GM18868 (cell line): ENCODE measurements around the gene G6PD.

ENCODE experiments used
- ATAC-seq: cut with Tn5 transposase; IDR thresholded peaks from one replicate; pipeline ENCODE4 v1.9.1; 2021; ENCODE audit warnings: mild to moderate bottlenecking, moderate library complexity; ENCODE audit not compliant: unreplicated experiment

Gene G6PD

DNA sequence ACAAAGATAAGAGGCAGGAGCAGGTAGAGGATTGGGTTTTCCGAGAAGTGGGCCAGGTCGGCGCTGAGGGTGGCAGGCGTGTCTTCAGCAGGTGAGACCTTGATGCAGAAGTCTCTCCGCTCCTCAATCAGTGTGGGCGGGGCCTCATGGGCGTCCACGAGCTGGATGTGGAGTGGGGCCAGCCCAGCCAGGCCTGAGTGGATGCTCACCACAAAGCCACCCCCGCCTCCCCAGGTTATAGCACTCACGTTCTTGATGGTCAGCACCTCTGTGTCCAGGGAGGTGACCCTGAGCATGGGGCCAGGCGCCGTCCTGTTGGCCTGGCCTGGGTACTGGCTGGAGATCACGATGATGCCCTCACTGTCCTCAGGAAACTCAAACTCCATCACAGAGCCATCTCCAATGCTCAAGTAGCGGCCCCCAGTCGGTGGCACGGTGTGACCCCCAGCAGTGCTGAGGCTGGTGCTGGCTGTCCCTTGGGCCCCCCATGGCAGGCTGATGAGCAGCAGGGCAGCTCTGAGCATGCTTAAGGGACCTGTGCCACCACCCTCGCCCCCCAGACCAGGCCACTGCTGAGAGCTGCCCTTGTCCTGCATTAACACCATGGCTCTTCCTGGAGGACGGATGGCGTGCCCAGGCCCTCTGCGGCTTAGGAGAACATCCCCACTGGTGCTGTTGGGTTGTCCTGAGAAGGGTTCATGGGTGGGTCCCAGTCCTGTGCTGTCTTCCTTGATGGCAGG lies 58.1 kb downstream of the G6PD start:
- no peak for ATAC-seq

DNA sequence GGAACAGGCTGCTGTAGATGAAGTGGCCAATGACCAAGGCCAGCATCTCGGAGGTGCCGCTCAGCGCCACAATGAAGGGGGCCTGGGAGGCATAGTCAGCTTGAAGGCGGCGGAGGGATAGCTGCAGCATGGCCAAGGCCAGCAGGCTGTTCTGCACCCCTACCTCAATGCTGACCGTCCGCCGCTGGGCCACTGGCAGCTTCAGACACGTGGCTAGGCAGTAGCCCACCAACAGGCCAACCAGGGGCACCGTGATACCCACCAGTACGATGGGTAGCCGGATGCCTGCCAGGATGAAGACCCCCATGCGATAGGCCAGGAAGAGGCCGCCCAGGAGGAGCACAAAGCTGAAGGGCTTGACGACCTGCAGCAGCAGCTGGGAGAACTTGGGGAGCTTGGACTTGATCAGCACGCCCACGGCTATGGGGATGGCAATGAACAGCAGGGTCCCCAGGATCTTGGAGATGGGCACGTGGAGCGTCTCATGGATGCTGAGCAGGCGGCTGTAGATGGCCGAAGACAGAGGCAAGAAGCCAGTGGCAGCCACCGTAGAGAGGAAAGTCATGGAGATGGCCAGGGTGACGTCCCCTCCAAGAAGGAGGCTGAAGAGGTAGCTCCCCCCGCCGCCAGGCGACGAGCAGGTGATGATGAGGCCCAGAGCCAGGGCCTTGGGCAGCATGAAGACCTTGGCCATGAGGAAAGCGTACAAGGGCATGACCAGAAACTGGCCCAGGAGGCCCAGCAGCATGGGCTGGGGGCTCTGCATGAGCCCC lies 58.9 kb downstream of the G6PD start:
- ATAC-seq, result no peak

DNA sequence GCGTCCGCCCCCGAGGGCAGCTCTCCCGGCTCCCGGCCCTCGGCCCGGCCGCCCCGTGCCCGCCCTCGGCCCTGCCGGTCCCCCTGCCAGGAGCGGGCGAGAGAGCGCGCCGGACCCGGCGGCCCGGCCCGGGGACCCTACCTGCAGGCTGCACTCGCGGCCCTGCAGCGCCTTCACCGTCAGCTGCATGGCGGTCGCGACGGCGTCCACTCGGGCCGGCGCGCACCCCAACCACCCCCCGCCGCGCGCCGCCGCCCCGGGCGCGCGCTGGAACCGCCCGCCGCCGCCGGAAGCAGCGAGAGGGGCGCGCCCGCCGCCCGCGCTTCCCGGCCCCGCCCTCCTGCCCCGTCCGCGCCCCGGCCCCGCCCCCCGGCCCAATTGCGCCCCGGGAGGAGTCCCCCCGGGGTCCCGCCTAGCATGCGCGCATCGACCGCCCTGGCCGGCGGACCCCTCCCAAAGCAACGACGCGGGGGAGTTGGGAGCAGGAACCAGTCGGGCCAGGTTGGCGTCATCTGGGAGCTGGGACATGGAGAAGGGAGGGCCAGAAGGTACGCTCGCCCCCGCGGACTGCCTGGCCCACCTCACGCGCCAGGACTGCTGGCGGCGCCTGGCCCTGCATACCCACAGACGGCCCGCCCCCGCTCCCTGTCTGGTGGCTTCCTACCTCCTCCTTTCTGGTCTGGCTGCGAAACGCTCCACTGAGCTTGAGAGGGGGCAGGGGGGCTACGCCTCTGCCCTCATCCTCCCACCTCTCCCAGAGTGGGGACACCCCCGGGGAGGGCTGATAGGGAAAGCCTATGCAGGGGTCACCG lies 60.0 kb downstream of the G6PD start, which contains the start of gene UBL4A:
UBL4A (minus strand) TSS at position 220 of the 812 bp plus-strand sequence; CDS start at position 189, 31 bp downstream.
- peak; percentile 29 for ATAC-seq

DNA sequence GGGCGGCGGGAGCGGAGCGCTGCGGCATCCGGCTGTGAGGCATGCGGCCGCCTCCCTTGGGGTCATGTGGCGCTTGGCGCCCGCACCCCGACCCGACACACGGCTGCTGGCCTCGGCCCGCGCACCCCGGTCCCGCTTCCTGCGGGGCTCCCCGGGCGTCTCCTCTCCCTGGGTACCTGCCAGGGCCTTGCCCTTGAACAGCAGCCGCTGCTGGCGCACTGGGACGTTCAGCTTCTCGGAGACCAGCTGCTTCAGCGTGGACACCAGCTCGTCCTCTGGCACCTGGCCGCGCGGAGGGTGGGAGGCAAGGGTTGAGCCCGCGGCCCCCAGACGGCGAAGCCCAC lies 60.6 kb downstream of the G6PD start:
- no peak for ATAC-seq

DNA sequence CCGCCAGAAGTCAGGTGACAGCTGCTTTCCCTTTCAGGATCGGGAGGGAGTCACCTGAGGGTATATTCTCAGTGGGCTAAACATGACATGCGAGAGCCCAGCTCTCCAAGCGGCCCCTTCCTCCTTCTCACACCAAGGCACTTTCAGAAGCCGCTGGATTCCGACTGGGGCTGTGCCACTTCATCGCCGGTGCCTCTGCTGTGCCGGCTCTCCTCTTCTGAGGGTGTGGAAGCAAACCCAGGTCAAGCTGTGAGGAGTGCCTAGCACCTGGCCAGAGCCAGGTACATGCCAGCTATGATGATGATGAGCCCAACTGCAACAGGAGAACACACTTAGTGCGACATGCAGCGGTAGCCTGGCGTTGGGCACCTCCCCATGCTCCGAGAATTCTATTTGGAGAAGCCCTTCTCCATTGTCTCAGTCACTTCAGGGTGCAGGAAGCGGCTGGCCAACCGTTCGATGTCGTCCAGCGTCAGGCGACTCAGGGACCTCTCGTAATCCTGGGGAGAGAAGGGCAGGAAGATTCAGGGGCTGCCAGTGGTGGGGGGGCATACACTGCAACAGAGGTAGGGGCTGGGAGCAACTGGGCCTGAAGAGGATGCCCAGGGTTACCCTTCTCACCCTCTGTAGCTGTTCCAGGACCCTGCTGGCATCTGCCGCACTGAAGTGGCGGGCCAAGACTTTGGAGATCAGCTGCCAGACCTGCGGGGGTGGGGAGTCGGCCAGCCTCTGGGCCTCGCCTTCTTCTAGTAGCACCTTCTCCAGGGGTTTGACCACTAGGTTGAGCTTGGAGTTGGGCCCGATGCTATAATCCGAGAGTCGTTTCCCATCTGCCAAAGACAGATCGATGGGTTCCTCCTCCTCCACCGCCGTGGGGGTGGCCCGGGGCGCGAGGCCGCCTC lies 61.2 kb downstream of the G6PD start:
- ATAC-seq, result no peak

DNA sequence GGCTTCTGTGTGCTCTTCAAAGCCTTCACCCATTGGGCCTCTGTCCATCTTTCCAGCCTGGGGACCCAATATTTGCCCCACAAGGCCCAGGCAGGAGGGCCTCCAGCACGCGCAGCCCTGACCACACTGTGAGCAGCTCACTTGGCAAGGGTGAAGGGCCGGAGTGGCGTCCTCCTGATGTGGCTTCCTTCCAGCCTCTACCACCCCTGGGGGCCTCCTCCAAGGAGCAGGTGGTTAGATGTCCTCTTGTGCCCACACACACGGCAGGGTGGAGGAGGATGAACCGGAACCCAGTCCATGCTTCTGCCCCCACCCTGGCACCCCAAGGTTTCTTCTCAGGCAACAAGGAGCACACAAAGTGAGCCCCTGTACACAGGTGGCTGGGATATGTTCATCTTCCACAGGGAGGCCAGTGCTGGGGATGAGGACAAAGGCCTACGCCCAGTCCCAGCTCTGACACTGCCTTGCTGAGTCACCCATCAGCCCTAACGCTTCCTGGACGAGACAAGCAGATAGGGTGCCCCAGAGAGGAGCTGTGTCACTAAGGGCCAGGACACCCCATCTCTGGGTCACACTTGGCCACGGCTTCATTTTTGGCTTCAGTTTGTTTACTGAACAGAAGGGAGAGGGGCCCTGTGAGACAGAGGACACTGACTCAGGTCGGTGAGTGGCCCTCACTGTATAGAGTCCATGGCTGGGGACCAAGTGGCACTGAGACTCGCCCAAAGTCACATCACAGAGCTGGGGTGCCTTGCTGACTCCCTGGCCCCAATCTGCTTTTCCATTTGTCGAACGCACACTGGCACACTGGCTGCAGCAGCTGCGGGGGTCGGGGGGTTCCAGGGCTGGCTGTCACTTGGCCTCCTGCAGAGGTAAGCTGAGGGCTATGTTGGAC lies 62.1 kb downstream of the G6PD start:
- ATAC-seq, result no peak

DNA sequence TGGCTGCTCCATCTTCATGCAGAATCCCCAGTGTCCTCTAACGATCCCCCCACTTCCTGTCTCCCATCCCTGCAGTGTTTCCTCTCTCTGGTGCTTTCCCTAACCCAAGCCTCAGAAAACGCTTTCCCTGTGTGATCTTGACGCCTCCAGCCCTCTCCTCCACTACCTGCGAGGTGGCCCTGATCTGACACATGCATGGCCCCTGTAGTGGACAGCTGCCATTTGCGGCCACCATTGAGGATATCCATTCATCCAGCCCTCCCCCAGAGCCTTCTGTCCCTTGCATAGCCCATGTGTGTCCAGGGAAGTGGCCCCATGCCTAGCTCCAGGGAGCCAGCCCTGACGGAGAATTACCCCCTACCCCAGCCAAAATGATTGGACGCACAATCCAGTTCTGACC lies 63.3 kb downstream of the G6PD start:
- ATAC-seq, result no peak

DNA sequence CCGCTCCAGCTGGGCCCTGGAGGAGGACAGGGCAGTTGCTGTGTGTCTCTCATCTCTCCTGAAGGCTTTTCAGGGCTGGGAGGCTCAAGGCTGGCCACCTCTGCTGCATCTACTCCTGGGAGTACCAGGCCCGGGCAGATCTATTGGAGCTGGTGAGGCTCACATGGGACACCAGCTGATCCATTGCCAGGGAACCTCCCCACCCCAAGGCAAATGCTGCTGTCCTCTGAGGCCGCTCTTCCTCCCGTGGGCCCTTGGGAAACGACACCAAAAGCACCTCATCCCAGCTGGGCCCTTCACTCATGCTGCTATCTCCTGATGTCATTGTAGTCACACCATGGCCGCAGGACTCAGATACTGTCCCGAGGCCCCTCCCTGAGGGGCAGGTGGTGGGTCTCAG lies 63.9 kb downstream of the G6PD start:
- ATAC-seq, result no peak

DNA sequence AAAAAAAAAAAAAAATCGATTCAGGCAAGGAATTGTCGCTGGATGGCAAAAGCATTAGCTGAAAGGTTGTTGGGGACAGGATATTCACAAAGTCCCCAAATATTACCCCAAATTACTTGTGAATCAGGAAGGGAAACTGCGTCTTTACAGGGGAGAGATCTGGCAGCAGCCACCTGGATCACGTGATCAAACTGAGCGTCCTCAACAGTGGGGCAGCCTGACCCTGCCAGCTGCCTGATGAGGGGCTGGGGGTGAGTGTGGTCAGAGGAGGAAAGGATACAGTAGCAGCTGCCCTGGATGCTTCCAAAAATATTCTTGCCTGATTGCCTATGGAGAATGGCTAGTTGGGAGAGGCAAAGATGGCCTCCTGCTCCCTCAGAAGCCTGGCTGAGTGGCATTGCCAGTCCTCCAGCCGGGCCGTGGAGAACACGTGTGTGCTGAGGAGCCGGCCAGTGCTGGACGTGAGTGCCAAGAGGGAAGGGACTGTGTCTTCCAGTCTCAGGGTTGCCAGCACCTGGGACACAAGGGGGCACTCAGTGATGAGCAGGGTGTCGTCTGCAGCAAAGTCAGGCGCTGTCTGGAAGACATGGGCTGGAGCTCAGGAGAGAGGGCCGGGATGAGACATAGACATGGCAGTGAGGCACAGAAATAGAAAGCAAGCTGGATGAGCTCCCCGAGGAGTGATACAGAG lies 64.6 kb downstream of the G6PD start:
- no peak for ATAC-seq
